Hepatic stellate cell (primary cell): Measurements from ENCODE around the gene GTF2H3.
"Not testable (repeated sequence)": the region's sequence is repeated elsewhere in the genome, so short reads cannot be mapped to it uniquely, and the experiment has no call there.

Experiments used
- DNase-seq: peaks from one replicate; pipeline ENCODE4 v3.0.0; 2011; ENCODE audit warnings: low spot score

GTF2H3 gene

DNA sequence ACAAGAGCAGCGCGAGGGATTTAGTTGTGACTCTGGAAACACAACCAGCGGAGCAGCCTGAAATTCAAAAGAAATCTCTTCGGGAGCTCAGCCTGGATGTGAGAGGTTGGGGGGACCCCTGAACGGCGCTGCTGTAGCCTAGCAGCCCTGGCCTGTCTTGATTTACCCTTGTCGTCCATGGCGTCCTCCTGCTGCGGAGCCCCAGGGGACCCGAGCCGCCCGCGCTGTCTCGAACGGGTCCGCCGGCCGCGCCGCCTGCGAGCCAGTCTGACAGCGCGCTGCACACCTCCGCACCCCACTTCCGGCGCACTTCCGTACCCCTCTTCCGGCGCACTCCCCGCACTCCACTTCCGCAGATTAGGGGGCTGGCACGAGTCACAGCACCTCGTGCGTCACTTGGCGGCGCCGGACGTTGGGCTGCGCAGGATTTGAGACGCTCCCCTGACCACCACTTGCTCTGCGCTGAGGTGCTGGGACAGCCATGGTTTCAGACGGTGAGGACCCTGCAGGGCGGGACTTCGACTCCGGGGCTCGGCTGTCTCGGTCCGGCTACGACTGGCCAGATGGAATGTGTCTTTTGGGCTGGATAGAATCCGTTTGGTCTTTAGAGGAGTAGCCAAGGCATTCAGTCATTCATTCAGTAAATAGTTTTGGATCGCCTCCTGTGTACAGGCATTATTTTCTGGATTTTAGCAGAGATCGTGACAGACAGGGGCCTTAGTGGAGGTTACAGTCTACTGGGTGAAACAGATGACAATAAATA is at the start of gene GTF2H3, which contains the start of gene EIF2B1:
Gene GTF2H3, plus strand, starts transcription at position 451 of the 763 bp plus-strand sequence. Its CDS starts 31 bp downstream, at position 482.
Gene EIF2B1, minus strand, starts transcription at position 308 of the 763 bp plus-strand sequence. Its CDS starts 129 bp downstream, at position 179.
- DNase-seq = peak; percentile 99

DNA sequence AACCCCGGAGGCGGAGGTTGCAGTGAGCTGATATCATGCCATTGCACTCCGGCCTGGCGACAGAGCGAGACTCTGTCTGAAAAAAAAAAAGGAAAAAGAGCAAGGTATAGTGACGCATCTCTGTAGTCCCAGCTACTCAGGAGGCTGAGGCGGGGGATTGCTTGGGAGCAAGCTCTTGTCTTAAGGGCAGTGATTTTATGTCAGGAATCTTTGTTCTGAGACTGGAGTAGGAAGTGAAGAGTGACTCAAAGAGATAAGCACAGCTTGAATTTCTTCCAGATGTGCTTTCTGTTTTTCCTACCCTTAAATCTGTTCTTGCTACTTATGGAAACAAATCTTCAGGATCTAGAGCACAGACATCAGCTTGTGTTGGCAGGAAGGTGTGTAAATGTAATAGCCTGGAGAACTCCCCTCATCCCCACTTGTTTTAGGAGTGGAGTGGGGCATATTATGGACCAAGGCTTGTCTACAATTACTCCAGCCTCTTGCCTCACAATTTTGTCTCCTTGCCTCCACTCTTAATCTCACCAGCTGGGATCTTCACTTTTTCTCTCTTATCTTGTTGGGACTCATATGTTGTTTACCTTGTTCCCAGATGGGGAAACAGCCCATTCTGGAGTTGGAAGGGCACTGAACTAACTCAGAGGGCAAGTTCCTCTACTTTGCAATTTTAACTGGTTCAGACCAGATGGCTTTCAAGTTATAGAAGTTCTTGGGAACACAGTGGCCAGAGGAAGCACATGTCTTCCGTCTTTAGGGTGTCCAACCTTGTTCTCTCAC is 41.7 kb upstream of the GTF2H3 start:
- DNase-seq = peak; percentile 22

- no peak for DNase-seq
Measured at GRCh38 chr12:123595729-123596128, 37.9 kb upstream of the GTF2H3 start.

- DNase-seq = no peak
Measured at GRCh38 chr12:123597100-123597499, 36.5 kb upstream of the GTF2H3 start.

GRCh38 chr12:123598522-123598921 is 35.1 kb upstream of the GTF2H3 start:
- no peak for DNase-seq

- no peak for DNase-seq
Measured at GRCh38 chr12:123599310-123599709, 34.3 kb upstream of the GTF2H3 start.

GRCh38 chr12:123599721-123600120 is 33.9 kb upstream of the GTF2H3 start:
- DNase-seq = no peak

GRCh38 chr12:123601602-123602489 is 31.8 kb upstream of the GTF2H3 start, which contains the start of gene DDX55:
Gene DDX55 (plus strand): TSS chr12:123602099. CDS start chr12:123602149, 50 bp downstream.
- peak; percentile 82 for DNase-seq

- DNase-seq = no peak
Measured at GRCh38 chr12:123602651-123603195, 30.9 kb upstream of the GTF2H3 start.

DNA sequence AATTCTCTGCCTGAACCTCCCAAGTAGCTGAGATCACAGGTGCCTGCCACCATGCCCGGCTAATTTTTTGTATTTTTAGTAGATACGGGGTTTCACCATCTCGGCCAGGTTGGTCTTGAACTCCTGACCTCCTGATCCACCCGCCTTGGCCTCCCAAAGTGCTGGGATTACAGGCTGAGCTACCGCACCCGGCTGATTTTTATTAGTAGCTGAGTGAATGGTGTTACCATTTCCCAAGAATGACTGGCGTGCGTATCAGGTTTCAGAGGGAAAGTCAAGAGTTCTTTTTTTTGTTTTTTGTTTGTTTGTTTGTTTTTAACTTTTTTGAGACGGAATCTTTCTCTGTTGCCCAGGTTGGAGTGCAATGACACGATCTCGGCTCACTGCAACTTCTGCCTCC is 30.1 kb upstream of the GTF2H3 start:
- not testable (repeated sequence) for DNase-seq

- DNase-seq = no peak
Measured at GRCh38 chr12:123607756-123608155, 25.9 kb upstream of the GTF2H3 start.

- DNase-seq = no peak
Measured at GRCh38 chr12:123608182-123608581, 25.4 kb upstream of the GTF2H3 start.

DNA sequence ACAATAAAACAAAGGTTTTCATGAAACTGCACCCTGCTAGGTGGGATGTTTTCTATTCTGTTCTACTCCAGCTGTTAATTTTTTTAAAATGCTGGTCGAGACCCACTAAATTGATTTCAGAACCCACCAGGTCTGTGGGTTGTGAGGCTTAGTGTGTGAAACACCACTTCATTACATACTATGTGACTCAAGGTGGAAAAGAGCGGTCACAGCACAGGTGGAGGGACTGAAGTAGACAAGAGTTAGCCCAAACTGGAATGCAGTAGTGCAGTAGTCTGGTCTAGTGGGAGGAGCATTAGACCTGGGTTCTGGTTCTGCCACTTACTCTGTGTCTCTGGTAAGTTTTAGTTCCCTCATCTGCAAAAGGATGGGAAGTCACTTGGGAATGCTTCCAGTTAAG is 19.5 kb upstream of the GTF2H3 start:
- no peak for DNase-seq

GRCh38 chr12:123614531-123614930 is 19.1 kb upstream of the GTF2H3 start:
- DNase-seq = peak; percentile 72

GRCh38 chr12:123617144-123617543 is 16.5 kb upstream of the GTF2H3 start:
- no peak for DNase-seq

DNA sequence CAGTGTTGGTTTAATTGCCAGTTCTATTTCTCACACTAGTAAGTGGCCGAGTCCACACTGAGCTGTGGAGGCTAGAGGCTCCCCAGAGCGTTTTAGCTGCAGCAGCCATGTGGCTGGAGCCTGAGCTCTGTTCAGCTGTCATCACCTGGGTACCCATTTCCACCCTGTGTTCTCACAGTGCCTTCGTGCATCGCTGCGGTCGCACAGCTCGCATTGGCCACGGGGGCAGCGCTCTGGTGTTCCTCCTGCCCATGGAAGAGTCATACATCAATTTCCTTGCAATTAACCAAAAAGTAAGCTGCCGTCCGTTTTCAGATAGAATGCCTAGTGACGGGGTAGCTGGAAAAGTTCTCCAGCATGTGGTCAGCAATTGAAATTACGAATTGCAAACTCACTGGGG is 16.0 kb upstream of the GTF2H3 start:
- no peak for DNase-seq

- DNase-seq = no peak
Measured at GRCh38 chr12:123621101-123621500, 12.5 kb upstream of the GTF2H3 start.

GRCh38 chr12:123621619-123622530 is 11.8 kb upstream of the GTF2H3 start:
- DNase-seq = no peak

DNA sequence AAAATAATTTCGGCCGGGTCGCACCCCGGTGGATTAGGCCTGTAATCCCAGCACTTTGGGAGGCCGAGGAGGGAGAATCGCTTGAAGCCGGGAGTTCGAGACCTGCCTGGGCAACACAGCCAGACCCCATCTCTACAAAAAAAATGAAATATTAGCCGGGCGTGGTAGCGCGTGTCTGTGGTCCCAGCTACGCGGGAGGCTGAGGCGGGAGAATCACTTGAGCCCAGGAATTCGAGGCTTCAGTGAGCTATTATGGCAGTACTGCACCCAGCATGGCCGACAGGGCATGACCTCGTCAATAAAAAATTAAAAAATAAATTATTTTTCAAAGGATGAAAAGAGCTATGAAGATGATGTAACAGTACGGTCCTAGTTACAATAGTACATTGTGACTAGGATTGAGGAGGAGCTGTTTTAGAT is 523 bp downstream of the GTF2H3 start:
- DNase-seq = no peak

GRCh38 chr12:123643911-123644310 is 10.3 kb downstream of the GTF2H3 start:
- no peak for DNase-seq

GRCh38 chr12:123645380-123645779 is 11.8 kb downstream of the GTF2H3 start:
- DNase-seq = no peak
